Measurements from ENCODE around the gene OSTF1.

- TF ChIP-seq CTCF (conservative IDR thresholded peaks at IDR 0.05; ENCODE audit: low read length) = no peak
- TF ChIP-seq EZH2phosphoT487 (IDR thresholded peaks at IDR 0.05; ENCODE audit: borderline replicate concordance) = no peak
These were observed 50.1 kb downstream of the OSTF1 start for GRCh38 chr9:75138260-75139040.

All from Loucy (cell line).